HepG2 (cell line): ENCODE data around the gene PKD1L1. TPM values are rescaled to one million over a fixed set of nuclear protein-coding genes. Genes with fewer than 3 reads are reported as not detected.

Source experiments
- ATAC-seq: fragments of 200-7000 bp; cut with Tn5 transposase; 3 replicates; pipeline ENCODE4 v1.9.1; 2020; ENCODE audit warnings: mild to moderate bottlenecking, moderate library complexity
- BruUV-seq: library from RNA; stranded (reverse); fragments of 400-500 nt; replicated peaks from 2 replicates; lab custom pipeline; 2021; lab: Mats Ljungman, UMichigan
- CTCF ChIA-PET: fragments of 300-600 bp; formaldehyde crosslinking; extraction: SDS; loops from one replicate; lab custom pipeline; 2021; ENCODE audit warnings: low total read pairs, inconsistent platforms, low intra/inter-chr PET ratio; lab: Yijun Ruan, JAX
- POLR2A ChIA-PET: fragments of 350-600 bp; sonication (Branson Sonifier 250); formaldehyde crosslinking; loops from one replicate; lab custom pipeline; 2020; ENCODE audit warnings: antibody characterized with exemption, inconsistent platforms; lab: Yijun Ruan, JAX
- DNase-seq: peaks from one replicate; pipeline ENCODE4 v3.0.0-alpha.2; 2015; ENCODE audit warnings: low spot score
- FAIRE-seq: peaks from 3 replicates; lab custom pipeline; 2011; peaks lifted over from hg19 to GRCh38; lab: Jason Lieb, UNC
- H2AFZ ChIP-seq: one replicate; pipeline ENCODE4 v1.6.1; 2011; ENCODE audit warnings: low read length, inconsistent platforms
- H3K27ac ChIP-seq: fragments of 300-600 bp; 3 replicates; pipeline ENCODE4 v1.8.0; 2011; ENCODE audit warnings: mixed run types, mild to moderate bottlenecking, mixed read lengths, low read length, inconsistent platforms; ENCODE audit not compliant: insufficient read depth; ENCODE audit errors: extremely low read length
- H3K27me3 ChIP-seq, 2 experiments: fragments of 200-600 bp in 1 of 2; 2 replicates in 1 of 2; 3 replicates in 1 of 2; pipeline versions ENCODE4 v1.6.0 to v1.8.0; 2011; ENCODE audit warnings: low read length in 2 of 2, mild to moderate bottlenecking in 2 of 2, moderate library complexity in 2 of 2, inconsistent platforms in 1 of 2; ENCODE audit not compliant: insufficient read depth in 2 of 2, control insufficient read depth in 1 of 2
- H3K36me3 ChIP-seq, 2 experiments: fragments of 200-600 bp in 1 of 2; replicated peaks in 1 of 2; 2 replicates in 1 of 2; 3 replicates in 1 of 2; pipeline versions ENCODE4 v1.5.1 to v1.8.0; 2011; ENCODE audit warnings: low read length in 2 of 2, inconsistent platforms in 1 of 2; ENCODE audit not compliant: insufficient read depth in 2 of 2, control insufficient read depth in 1 of 2
- H3K4me1 ChIP-seq: 2 replicates; pipeline ENCODE4 v1.5.1; 2012; ENCODE audit warnings: low read length, inconsistent platforms; ENCODE audit not compliant: insufficient read depth
- H3K4me2 ChIP-seq: 2 replicates; pipeline ENCODE4 v1.6.0; 2011; ENCODE audit warnings: low read depth, low read length, inconsistent platforms
- H3K4me3 ChIP-seq, 3 experiments: fragments of 200-600 bp in 1 of 3; sonication (generic), shearing (Covaris generic) in 1 of 3; replicated peaks in 1 of 3; 2 replicates each; pipeline ENCODE4 v1.5.1; 2011 to 2016; ENCODE audit warnings: low read length in 3 of 3, inconsistent platforms in 2 of 3, low read depth in 2 of 3, mild to moderate bottlenecking in 2 of 3, control low read depth in 1 of 3, mixed read lengths in 1 of 3; ENCODE audit not compliant: insufficient read depth in 1 of 3
- H3K79me2 ChIP-seq: one replicate; pipeline ENCODE4 v1.6.1; 2011; ENCODE audit warnings: low read length, inconsistent platforms; ENCODE audit not compliant: insufficient read depth
- H3K9ac ChIP-seq: 2 replicates; pipeline ENCODE4 v1.6.0; 2011; ENCODE audit warnings: mild to moderate bottlenecking, low read depth, low read length, inconsistent platforms; ENCODE audit not compliant: insufficient read depth
- H3K9me3 ChIP-seq: 2 replicates; pipeline ENCODE4 v1.5.1; 2012; ENCODE audit warnings: mild to moderate bottlenecking, low read length
- H4K20me1 ChIP-seq: 2 replicates; pipeline ENCODE4 v1.6.0; 2011; ENCODE audit warnings: inconsistent platforms, mild to moderate bottlenecking, low read length, moderate library complexity; ENCODE audit not compliant: insufficient read depth
- FOXJ3 ChIP-seq: sonication (generic); formaldehyde crosslinking; IDR thresholded peaks from 2 replicates; pipeline ENCODE4 v1.4.0; 2020; ENCODE audit warnings: missing genetic modification reagents, mild to moderate bottlenecking, borderline replicate concordance
- ISL2 ChIP-seq: sonication (generic); formaldehyde crosslinking; IDR thresholded peaks from 2 replicates; pipeline ENCODE4 v1.5.0; 2020; ENCODE audit warnings: missing genetic modification reagents
- MAX ChIP-seq: IDR thresholded peaks from 2 replicates; pipeline ENCODE4 v1.6.1; 2012; ENCODE audit warnings: inconsistent platforms
- MED8 ChIP-seq: sonication (generic); formaldehyde crosslinking; IDR thresholded peaks from 2 replicates; pipeline ENCODE4 v1.8.1; 2023; ENCODE audit warnings: mild to moderate bottlenecking, missing genetic modification reagents; ENCODE audit not compliant: insufficient replicate concordance
- RXRA ChIP-seq: sonication (generic); formaldehyde crosslinking; IDR thresholded peaks from 2 replicates; pipeline ENCODE4 v1.5.1; 2020; ENCODE audit warnings: missing genetic modification reagents
- ZNF225 ChIP-seq: sonication (generic); formaldehyde crosslinking; IDR thresholded peaks from 2 replicates; pipeline ENCODE4 v1.4.0; 2020; ENCODE audit warnings: mild to moderate bottlenecking, missing genetic modification reagents
- ZNF274 ChIP-seq: sonication (generic); formaldehyde crosslinking; IDR thresholded peaks from 2 replicates; pipeline ENCODE4 v1.5.1; 2020; ENCODE audit warnings: mild to moderate bottlenecking, missing genetic modification reagents
- ZNF335 ChIP-seq: sonication (generic); formaldehyde crosslinking; IDR thresholded peaks from 2 replicates; pipeline ENCODE4 v1.4.0; 2020; ENCODE audit warnings: missing genetic modification reagents
- ZNF616 ChIP-seq: sonication (generic); formaldehyde crosslinking; IDR thresholded peaks from 2 replicates; pipeline ENCODE4 v1.5.0; 2020; ENCODE audit warnings: low read depth, mild to moderate bottlenecking, missing genetic modification reagents
- ZNF674 ChIP-seq: sonication (generic); formaldehyde crosslinking; IDR thresholded peaks from 2 replicates; pipeline ENCODE4 v1.5.0; 2020; ENCODE audit warnings: low read depth, mild to moderate bottlenecking, missing genetic modification reagents
- ZNF792 ChIP-seq: IDR thresholded peaks from 2 replicates; pipeline ENCODE4 v1.6.1; 2016
- WGBS: methylation state at CpG from one replicate; pipeline ENCODE4 v1.1.6; 2017; ENCODE audit warnings: low lambda C conversion rate; 5-methylcytosine and 5-hydroxymethylcytosine counted together
- in situ Hi-C: cut with HindIII; loops from 2 replicates; pipeline ENCODE4 v1.10.0; 2017; ENCODE audit warnings: low pct_unique_long_range_greater_than_20kb; ENCODE audit not compliant: extremely low pct_ligation_motif_present
- intact Hi-C: fragments of 100-400 bp; cut with micrococcal nuclease; formaldehyde crosslinking; loops from one replicate; pipeline ENCODE4 v1.10.0; 2022; ENCODE audit not compliant: unreplicated experiment
- polyA plus RNA-seq, 8 experiments: library from polyadenylated mRNA; depleted of rRNA in 3 of 8; stranded (reverse) in 7 of 8; unstranded in 1 of 8; fragments of >200 nt; fragmentation: Illumina TruSeq in 4 of 8; extraction: Trizol in 4 of 8; gene quantifications; 2 replicates each; pipeline versions ENCODE4 v1.2.1 to v1.2.3, GENCODE V29; 2011 to 2016; ENCODE audit warnings: low read depth in 4 of 8, missing spikeins in 1 of 8, mixed read lengths in 1 of 8; ENCODE audit not compliant: insufficient read depth in 1 of 8
- total RNA-seq, 5 experiments: library from RNA; depleted of rRNA; stranded (reverse); fragments of >200 nt; fragmentation: Illumina TruSeq; extraction: Trizol; gene quantifications; 2 replicates each; pipeline ENCODE4 v1.2.3, GENCODE V29; 2016; ENCODE audit warnings: low read depth in 1 of 5
- TF ChIP-seq, protein P1 (sequence below), 2 experiments: sonication (generic) in 1 of 2; formaldehyde crosslinking in 1 of 2; IDR thresholded peaks; 2 replicates each; pipeline versions ENCODE4 v1.4.0 to v1.6.1; 2018 to 2020; ENCODE audit warnings: missing genetic modification reagents in 2 of 2, borderline replicate concordance in 1 of 2, low read depth in 1 of 2, mild to moderate bottlenecking in 1 of 2, missing biosample characterization in 1 of 2
- TF ChIP-seq, protein P2 (sequence below): sonication (generic); formaldehyde crosslinking; IDR thresholded peaks from 2 replicates; pipeline ENCODE4 v1.8.1; 2023; ENCODE audit warnings: mild to moderate bottlenecking, moderate library complexity, missing genetic modification reagents
- TF ChIP-seq, protein P3 (sequence below): sonication (generic); formaldehyde crosslinking; IDR thresholded peaks from 2 replicates; pipeline ENCODE4 v1.4.0; 2020; ENCODE audit warnings: mild to moderate bottlenecking, missing genetic modification reagents
- TF ChIP-seq, protein P4 (sequence below): sonication (generic); formaldehyde crosslinking; IDR thresholded peaks from 2 replicates; pipeline ENCODE4 v1.4.0; 2020; ENCODE audit warnings: mild to moderate bottlenecking, missing genetic modification reagents

Gene PKD1L1
- total and polyA plus RNA-seq, 2 of the 13 experiments (the other 11 are each of a cell fraction or from before 2014, with no cell fraction given): 0.01 TPM; not detected in 1

- H4K20me1 ChIP-seq: no peaks in the 10 kb centered on the region
- ATAC-seq (no peak), FAIRE-seq (no peak), DNase-seq (no peak)
- H3K9ac ChIP-seq: no peak overlapping the region
- no peak overlapping the region for H2AFZ ChIP-seq
- WGBS: 93% methylated on average over 3 of the region's 16 CpGs
- intact Hi-C loops: no loop called here
- no peak overlapping the region for H3K4me3 ChIP-seq
- H3K79me2 ChIP-seq: no peaks in the 10 kb centered on the region
- H3K4me1 ChIP-seq: peaks cover 6% of the 10 kb centered on the region; the same call in 1 of the 2 replicates
- ChIA-PET CTCF (no interaction called here), POLR2A (no interaction called here)
- H3K4me2 ChIP-seq: no peak overlapping the region
- H3K36me3 ChIP-seq: no peaks in the 10 kb centered on the region
- in situ Hi-C loops: loop anchor here (25.0 kb wide), 1 partner anchor 552 kb away; no protein-coding TSS in a partner anchor
- H3K9me3 ChIP-seq: no peaks in the 10 kb centered on the region
- BruUV-seq: no TSS peak
- peaks cover 4 to 59% of the 10 kb centered on the region in 2 experiments; a peak in 4 of 5 replicates for H3K27me3 ChIP-seq
- no peak overlapping the region for H3K27ac ChIP-seq
- TF ChIP-seq, protein P1, sequence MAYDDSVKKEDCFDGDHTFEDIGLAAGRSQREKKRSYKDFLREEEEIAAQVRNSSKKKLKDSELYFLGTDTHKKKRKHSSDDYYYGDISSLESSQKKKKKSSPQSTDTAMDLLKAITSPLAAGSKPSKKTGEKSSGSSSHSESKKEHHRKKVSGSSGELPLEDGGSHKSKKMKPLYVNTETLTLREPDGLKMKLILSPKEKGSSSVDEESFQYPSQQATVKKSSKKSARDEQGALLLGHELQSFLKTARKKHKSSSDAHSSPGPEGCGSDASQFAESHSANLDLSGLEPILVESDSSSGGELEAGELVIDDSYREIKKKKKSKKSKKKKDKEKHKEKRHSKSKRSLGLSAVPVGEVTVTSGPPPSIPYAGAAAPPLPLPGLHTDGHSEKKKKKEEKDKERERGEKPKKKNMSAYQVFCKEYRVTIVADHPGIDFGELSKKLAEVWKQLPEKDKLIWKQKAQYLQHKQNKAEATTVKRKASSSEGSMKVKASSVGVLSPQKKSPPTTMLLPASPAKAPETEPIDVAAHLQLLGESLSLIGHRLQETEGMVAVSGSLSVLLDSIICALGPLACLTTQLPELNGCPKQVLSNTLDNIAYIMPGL (CRISPR knock-in tag; IDR thresholded peaks at IDR 0.05; ENCODE audit: borderline replicate concordance in 1 of 2, low read depth in 1 of 2): no peak
- TF ChIP-seq ZNF616 (CRISPR knock-in tag): no peak
- TF ChIP-seq ZNF792: no peak
- TF ChIP-seq ISL2 (CRISPR knock-in tag): no peak
- TF ChIP-seq, protein P2, sequence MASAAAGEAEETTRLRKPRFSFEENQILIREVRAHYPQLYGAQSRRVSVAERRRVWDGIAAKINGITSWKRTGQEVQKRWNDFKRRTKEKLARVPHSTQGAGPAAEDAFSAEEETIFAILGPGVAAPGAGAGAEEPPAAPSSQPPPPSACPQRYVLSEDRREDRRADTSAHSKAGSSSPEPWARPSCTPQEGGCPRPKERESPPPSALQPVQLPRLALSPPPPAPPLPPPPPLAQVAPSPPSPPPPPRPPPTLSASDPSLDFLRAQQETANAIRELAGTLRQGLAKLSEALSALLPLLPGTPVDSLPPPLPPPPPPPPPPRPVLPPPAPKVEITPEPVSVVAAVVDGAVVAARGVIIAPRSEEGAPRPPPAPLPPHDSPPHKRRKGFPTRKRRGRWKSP: no peak
- no peak for TF ChIP-seq MAX
- no peak for TF ChIP-seq ZNF225 (CRISPR knock-in tag)
- no peak for TF ChIP-seq RXRA (CRISPR knock-in tag)
- TF ChIP-seq MED8 (CRISPR knock-in tag): no peak
- TF ChIP-seq ZNF674: no peak
- TF ChIP-seq ZNF335 (CRISPR knock-in tag): no peak
- no peak for TF ChIP-seq ZNF274 (CRISPR knock-in tag)
- TF ChIP-seq, protein P3, sequence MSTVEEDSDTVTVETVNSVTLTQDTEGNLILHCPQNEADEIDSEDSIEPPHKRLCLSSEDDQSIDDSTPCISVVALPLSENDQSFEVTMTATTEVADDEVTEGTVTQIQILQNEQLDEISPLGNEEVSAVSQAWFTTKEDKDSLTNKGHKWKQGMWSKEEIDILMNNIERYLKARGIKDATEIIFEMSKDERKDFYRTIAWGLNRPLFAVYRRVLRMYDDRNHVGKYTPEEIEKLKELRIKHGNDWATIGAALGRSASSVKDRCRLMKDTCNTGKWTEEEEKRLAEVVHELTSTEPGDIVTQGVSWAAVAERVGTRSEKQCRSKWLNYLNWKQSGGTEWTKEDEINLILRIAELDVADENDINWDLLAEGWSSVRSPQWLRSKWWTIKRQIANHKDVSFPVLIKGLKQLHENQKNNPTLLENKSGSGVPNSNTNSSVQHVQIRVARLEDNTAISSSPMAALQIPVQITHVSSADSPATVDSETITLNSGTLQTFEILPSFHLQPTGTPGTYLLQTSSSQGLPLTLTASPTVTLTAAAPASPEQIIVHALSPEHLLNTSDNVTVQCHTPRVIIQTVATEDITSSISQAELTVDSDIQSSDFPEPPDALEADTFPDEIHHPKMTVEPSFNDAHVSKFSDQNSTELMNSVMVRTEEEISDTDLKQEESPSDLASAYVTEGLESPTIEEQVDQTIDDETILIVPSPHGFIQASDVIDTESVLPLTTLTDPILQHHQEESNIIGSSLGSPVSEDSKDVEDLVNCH (CRISPR knock-in tag): no peak
- TF ChIP-seq, protein P4, sequence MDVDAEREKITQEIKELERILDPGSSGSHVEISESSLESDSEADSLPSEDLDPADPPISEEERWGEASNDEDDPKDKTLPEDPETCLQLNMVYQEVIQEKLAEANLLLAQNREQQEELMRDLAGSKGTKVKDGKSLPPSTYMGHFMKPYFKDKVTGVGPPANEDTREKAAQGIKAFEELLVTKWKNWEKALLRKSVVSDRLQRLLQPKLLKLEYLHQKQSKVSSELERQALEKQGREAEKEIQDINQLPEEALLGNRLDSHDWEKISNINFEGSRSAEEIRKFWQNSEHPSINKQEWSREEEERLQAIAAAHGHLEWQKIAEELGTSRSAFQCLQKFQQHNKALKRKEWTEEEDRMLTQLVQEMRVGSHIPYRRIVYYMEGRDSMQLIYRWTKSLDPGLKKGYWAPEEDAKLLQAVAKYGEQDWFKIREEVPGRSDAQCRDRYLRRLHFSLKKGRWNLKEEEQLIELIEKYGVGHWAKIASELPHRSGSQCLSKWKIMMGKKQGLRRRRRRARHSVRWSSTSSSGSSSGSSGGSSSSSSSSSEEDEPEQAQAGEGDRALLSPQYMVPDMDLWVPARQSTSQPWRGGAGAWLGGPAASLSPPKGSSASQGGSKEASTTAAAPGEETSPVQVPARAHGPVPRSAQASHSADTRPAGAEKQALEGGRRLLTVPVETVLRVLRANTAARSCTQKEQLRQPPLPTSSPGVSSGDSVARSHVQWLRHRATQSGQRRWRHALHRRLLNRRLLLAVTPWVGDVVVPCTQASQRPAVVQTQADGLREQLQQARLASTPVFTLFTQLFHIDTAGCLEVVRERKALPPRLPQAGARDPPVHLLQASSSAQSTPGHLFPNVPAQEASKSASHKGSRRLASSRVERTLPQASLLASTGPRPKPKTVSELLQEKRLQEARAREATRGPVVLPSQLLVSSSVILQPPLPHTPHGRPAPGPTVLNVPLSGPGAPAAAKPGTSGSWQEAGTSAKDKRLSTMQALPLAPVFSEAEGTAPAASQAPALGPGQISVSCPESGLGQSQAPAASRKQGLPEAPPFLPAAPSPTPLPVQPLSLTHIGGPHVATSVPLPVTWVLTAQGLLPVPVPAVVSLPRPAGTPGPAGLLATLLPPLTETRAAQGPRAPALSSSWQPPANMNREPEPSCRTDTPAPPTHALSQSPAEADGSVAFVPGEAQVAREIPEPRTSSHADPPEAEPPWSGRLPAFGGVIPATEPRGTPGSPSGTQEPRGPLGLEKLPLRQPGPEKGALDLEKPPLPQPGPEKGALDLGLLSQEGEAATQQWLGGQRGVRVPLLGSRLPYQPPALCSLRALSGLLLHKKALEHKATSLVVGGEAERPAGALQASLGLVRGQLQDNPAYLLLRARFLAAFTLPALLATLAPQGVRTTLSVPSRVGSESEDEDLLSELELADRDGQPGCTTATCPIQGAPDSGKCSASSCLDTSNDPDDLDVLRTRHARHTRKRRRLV (CRISPR knock-in tag): no peak
- no peak for TF ChIP-seq FOXJ3
Measured at GRCh38 chr7:47839381-47839780, 108.9 kb downstream of the PKD1L1 start.
